ENCODE measurements around the gene SCARB1.

Gene SCARB1

GRCh38 chr12:124750787-124751471 lies 112.7 kb downstream of the SCARB1 start:
- ChIA-PET CTCF (no interaction called here), POLR2A (ENCODE audit: low non-redundant PET) (no interaction called here)
- H3K27ac ChIP-seq: 0 out of 2 replicates have a peak overlapping the region, but pooled peaks have one; percentile 3
- no peak for DNase-seq (ENCODE audit: low spot score)
- TF ChIP-seq CTCF (conservative IDR thresholded peaks at IDR 0.05; ENCODE audit: low read depth): no peak

GRCh38 chr12:124750149-124750656 lies 113.5 kb downstream of the SCARB1 start:
- DNase-seq (ENCODE audit: low spot score): no peak
- peak overlapping the region; percentile 15; the same call in 1 of the 2 replicates for H3K27ac ChIP-seq
- ChIA-PET POLR2A (ENCODE audit: low non-redundant PET) (no interaction called here), CTCF (no interaction called here)
- TF ChIP-seq CTCF (conservative IDR thresholded peaks at IDR 0.05; ENCODE audit: low read depth): no peak

- ChIA-PET CTCF (no interaction called here), POLR2A (ENCODE audit: low non-redundant PET) (interaction anchor here (0.7 kb wide), 1 partner anchor 116 kb away, joined by 7 read pairs; no protein-coding TSS in a partner anchor)
- no peak for DNase-seq (ENCODE audit: low spot score)
- no peak for TF ChIP-seq CTCF (conservative IDR thresholded peaks at IDR 0.05; ENCODE audit: low read depth)
- H3K27ac ChIP-seq: peak overlapping the region; percentile 15; the same call in 1 of the 2 replicates
Measured at GRCh38 chr12:124749725-124750124, 113.9 kb downstream of the SCARB1 start.

- CTCF ChIA-PET: interaction anchor here (0.6 to 1.3 kb wide), 3 partner anchors 20 to 24 kb away, joined by 3 to 5 read pairs (median 3); no protein-coding TSS in a partner anchor
- POLR2A ChIA-PET (ENCODE audit: low non-redundant PET): no interaction called here
- peak overlapping the region; percentile 90 for H3K27ac ChIP-seq
- DNase-seq (ENCODE audit: low spot score): peak; percentile 98
- TF ChIP-seq CTCF (conservative IDR thresholded peaks at IDR 0.05; ENCODE audit: low read depth): no peak
Measured at GRCh38 chr12:124747426-124748161, 116.1 kb downstream of the SCARB1 start.

GRCh38 chr12:124746649-124747425 lies 116.8 kb downstream of the SCARB1 start:
- CTCF ChIA-PET: interaction anchor here (0.6 to 1.3 kb wide), 3 partner anchors 20 to 25 kb away, joined by 3 read pairs; no protein-coding TSS in a partner anchor
- H3K27ac ChIP-seq: peak overlapping the region; percentile 90
- POLR2A ChIA-PET (ENCODE audit: low non-redundant PET): no interaction called here
- TF ChIP-seq CTCF (conservative IDR thresholded peaks at IDR 0.05; ENCODE audit: low read depth): no peak
- DNase-seq (ENCODE audit: low spot score): no peak

Measured in RWPE1 (cell line).